Uterus (tissue), 2 donors: ENCODE results near the gene BRSK2.

ENCODE experiments used
- POLR2A ChIP-seq, 2 donors: fragments of 450-650 bp; IDR thresholded peaks; one replicate each; pipeline ENCODE4 v1.6.1; 2016; ENCODE audit warnings: antibody characterized with exemption in 2 of 2, mild to moderate bottlenecking in 1 of 2, moderate library complexity in 1 of 2
- TF ChIP-seq, protein P1 (sequence below), 4 experiments: fragments of 200-600 bp in 2 of 4; fragments of 450-650 bp in 2 of 4; sonication (generic) in 2 of 4; IDR thresholded peaks; one replicate each; pipeline ENCODE4 v1.5.1; 2016 to 2019; ENCODE audit warnings: antibody characterized with exemption in 4 of 4, mild to moderate bottlenecking in 2 of 4, moderate library complexity in 1 of 4

DNA sequence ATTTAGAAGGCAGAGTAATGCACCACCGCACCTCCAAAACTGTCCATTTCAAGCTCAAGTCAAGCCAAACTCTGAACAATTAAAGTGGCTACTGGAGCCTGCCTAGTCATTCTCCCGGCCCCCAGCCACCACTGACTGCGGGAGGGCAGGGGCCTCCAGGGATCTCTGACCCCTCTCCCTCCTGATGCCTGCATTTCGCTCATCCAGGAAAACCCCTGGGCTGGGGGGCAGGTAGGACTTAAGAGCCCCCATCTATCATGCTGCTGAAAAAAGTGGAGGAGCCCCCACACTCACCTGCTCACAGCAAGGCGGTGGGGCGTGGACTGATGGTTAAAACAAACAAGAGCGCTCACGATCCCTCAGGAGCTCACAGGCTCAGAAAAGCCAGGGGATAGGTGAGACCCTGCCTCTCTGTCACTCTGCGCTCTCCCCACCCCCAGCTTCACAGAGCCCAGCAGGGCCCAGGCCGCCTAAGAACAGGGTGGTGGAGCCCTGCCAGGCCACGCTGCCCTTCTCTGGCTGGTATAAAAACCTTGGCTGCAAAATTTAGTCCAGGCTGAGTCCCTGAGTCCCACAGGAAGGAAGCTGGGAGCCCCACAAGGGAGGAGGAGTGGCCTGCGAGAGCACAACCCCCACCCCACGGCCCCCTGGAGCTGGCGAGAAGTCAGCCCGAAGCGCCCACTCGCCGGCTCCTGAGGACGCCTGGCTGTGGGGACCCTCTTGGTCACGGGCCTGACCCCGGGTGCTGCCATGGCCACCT, 117.8 kb downstream of the BRSK2 start:
- TF ChIP-seq, protein P1, sequence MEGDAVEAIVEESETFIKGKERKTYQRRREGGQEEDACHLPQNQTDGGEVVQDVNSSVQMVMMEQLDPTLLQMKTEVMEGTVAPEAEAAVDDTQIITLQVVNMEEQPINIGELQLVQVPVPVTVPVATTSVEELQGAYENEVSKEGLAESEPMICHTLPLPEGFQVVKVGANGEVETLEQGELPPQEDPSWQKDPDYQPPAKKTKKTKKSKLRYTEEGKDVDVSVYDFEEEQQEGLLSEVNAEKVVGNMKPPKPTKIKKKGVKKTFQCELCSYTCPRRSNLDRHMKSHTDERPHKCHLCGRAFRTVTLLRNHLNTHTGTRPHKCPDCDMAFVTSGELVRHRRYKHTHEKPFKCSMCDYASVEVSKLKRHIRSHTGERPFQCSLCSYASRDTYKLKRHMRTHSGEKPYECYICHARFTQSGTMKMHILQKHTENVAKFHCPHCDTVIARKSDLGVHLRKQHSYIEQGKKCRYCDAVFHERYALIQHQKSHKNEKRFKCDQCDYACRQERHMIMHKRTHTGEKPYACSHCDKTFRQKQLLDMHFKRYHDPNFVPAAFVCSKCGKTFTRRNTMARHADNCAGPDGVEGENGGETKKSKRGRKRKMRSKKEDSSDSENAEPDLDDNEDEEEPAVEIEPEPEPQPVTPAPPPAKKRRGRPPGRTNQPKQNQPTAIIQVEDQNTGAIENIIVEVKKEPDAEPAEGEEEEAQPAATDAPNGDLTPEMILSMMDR (IDR thresholded peaks at IDR 0.05), result no peak
- no peak for TF ChIP-seq POLR2A (IDR thresholded peaks at IDR 0.05)
